ENCODE measurements around the gene SND1. TPM values are rescaled to one million over a fixed set of nuclear protein-coding genes. Genes with fewer than 3 reads are reported as not detected.
A peak's percentile ranks its signal among the peaks of the same experiment; 100 is the strongest.

The SND1 gene
- total RNA-seq, 1 experiment from 2014 or later = 218 TPM

DNA sequence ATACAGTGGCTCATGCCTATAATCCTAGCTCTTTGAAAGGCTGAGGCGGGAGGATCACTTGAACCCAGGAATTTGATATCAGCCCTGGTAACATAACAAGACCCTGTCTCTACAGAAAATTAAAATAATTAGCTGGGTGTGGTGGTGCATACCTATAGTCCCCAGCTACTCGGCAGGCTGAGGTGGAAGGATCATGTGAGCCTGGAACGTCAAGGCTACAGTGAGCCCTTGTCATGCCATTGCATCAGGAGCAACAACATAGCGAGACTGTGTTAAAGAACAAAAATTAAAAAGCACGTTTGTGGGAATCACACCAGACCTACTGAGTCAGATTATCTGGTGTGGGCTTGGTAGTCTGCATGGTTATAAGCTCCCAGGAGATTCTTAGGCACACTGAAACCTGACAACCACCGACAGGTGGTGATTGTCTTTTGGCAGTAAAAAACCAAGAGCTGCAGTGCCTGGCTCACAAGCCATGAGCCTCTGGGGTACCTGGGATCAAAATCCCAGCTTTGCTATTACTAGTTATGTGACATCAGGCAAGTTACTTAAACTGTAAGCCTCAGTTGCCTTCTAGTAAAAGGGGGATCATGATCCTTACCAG lies 146.9 kb downstream of the SND1 start:
- Histone ChIP-seq H2BK120ac (ENCODE audit: low read depth, low read length, poor library complexity, severe bottlenecking) (no peak overlapping the region), H3K27ac (ENCODE audit: insufficient read length, low read depth, low read length) (no peak overlapping the region), H3K79me1 (ENCODE audit: insufficient read depth, low read depth, low read length, poor library complexity, severe bottlenecking) (peaks cover 8% of the 10 kb centered on the region), H3K23ac (ENCODE audit: insufficient read length, low read depth, low read length) (no peak overlapping the region), H2AFZ (ENCODE audit: low read length) (no peak overlapping the region), H3K4ac (ENCODE audit: low read depth, low read length) (no peak overlapping the region), H2BK15ac (ENCODE audit: low read depth, low read length) (no peak overlapping the region), H3K18ac (ENCODE audit: insufficient read length, low read depth, low read length) (no peak overlapping the region), H3K79me2 (ENCODE audit: insufficient read depth, low read length) (no peaks in the 10 kb centered on the region; the same call in 1 of the 2 replicates), H3K14ac (ENCODE audit: insufficient read depth, low read length) (no peak overlapping the region), H2BK5ac (ENCODE audit: insufficient read length, low read length) (no peak overlapping the region), H4K91ac (ENCODE audit: insufficient read length, low read depth, low read length) (no peak overlapping the region), H4K5ac (ENCODE audit: insufficient read length, low read depth, low read length) (no peak overlapping the region), H2AK5ac (ENCODE audit: insufficient read length, low read length) (no peak overlapping the region), H3K4me2 (ENCODE audit: insufficient read depth, insufficient read length, low read length) (no peak overlapping the region), H3K23me2 (ENCODE audit: insufficient read length, low read depth, low read length, poor library complexity, severe bottlenecking) (no peaks in the 10 kb centered on the region), H4K8ac (replicated peaks; ENCODE audit: insufficient read length, low read depth, low read length) (no peak overlapping the region), H3K4me1 (ENCODE audit: insufficient read depth, low read length) (peaks cover 5% of the 10 kb centered on the region; the same call in 1 of the 2 replicates), H2BK12ac (ENCODE audit: insufficient read length, low read depth, low read length) (no peak overlapping the region), H3K9me3 (ENCODE audit: control insufficient read depth, low read depth, low read length) (no peaks in the 10 kb centered on the region), H3K56ac (ENCODE audit: insufficient read length, low read depth, low read length) (no peak overlapping the region), H3K27me3 (ENCODE audit: insufficient read depth, low read length) (no peaks in the 10 kb centered on the region), H2BK20ac (ENCODE audit: low read depth, low read length, poor library complexity, severe bottlenecking) (no peak overlapping the region), H4K20me1 (ENCODE audit: control insufficient read depth, insufficient read depth, insufficient read length) (no peaks in the 10 kb centered on the region), H3K9ac (ENCODE audit: extremely low read depth, insufficient read length, low read length) (no peak overlapping the region), H3T11ph (ENCODE audit: low read length) (no peak overlapping the region)
- Mint-ChIP-seq H3K36me3 (ENCODE audit: insufficient read depth in 1 of 3, low read depth in 3 of 3) (no peaks in the 10 kb centered on the region; a peak in 1 of 7 replicates), H3K4me3 (no peak overlapping the region), H3K27me3 (ENCODE audit: low read depth) (no peaks in the 10 kb centered on the region), H3K27ac (peak overlapping the region in 1 of 3 experiments; percentile 10; a peak in 1 of 7 replicates), H3K4me1 (peaks cover 26 to 30% of the 10 kb centered on the region in 2 experiments), H3K9me3 (no peaks in the 10 kb centered on the region)
- no peak for TF ChIP-seq CTCF (conservative IDR thresholded peaks at IDR 0.05)
- no CpG with 5 or more reads among the region's 6 CpGs for WGBS (ENCODE audit: extremely low coverage, insufficient read length, low lambda C conversion rate)
- DNase-seq = no peak

Measured in H9 (cell line).